Stimulated activated CD8-positive, alpha-beta memory T cell treated with anti-CD3 and anti-CD28 coated beads, Interleukin-15, amount 100 ng/mL, for 1 hour (primary cell): Measurements from ENCODE around the gene PCDHGA6.

Source experiments
- DNase-seq: peaks from one replicate; pipeline ENCODE4 v3.0.0-alpha.2; 2020; ENCODE audit warnings: low read depth

The PCDHGA6 gene

GRCh38 chr5:141419074-141419880 is 45.6 kb downstream of the PCDHGA6 start:
- DNase-seq: no peak

DNA sequence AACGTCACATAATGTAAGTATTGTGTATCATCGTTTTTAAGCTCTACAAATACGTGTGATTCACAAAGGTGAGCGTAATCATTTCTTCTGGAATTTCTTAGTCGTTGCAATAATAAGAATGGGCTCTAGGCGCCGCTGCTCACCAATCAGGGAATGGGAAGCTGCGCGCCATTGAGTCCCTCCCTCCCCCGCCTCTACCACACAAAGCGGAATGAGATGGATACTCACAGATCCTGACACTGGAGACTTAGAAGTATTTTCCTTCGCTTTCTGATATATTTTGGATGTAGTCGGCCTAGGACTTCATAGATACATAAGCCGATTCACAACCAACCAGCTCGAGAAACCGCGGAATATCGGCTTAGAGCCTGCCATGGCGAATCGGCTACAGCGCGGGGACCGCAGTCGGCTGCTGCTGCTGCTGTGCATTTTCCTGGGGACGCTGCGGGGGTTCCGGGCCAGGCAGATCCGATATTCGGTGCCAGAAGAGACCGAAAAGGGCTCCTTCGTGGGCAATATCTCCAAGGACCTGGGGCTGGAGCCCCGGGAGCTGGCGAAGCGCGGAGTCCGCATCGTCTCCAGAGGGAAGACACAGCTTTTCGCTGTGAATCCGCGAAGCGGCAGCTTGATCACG is 47.3 kb downstream of the PCDHGA6 start, which contains the start of gene PCDHGA11:
PCDHGA11 (plus strand) TSS at position 197 of the 634 bp plus-strand sequence; CDS start at position 374, 177 bp downstream.
- DNase-seq: no peak

- no peak for DNase-seq
Observed at GRCh38 chr5:141421489-141421855, 47.8 kb downstream of the PCDHGA6 start.

DNA sequence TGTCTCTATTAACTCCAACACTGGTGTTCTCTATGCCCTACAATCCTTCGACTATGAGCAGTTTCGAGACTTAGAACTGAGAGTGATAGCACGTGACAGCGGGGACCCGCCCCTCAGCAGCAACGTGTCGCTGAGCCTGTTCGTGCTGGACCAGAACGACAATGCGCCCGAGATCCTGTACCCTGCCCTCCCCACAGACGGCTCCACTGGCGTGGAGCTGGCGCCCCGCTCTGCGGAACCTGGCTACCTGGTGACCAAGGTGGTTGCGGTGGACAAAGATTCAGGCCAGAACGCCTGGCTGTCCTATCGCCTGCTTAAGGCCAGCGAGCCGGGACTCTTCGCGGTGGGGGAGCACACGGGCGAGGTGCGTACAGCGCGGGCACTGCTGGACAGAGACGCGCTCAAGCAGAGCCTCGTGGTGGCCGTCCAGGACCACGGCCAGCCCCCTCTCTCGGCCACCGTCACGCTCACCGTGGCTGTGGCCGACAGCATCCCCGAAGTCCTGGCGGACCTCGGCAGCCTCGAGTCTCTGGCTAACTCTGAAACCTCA is 49.1 kb downstream of the PCDHGA6 start:
- no peak for DNase-seq

DNA sequence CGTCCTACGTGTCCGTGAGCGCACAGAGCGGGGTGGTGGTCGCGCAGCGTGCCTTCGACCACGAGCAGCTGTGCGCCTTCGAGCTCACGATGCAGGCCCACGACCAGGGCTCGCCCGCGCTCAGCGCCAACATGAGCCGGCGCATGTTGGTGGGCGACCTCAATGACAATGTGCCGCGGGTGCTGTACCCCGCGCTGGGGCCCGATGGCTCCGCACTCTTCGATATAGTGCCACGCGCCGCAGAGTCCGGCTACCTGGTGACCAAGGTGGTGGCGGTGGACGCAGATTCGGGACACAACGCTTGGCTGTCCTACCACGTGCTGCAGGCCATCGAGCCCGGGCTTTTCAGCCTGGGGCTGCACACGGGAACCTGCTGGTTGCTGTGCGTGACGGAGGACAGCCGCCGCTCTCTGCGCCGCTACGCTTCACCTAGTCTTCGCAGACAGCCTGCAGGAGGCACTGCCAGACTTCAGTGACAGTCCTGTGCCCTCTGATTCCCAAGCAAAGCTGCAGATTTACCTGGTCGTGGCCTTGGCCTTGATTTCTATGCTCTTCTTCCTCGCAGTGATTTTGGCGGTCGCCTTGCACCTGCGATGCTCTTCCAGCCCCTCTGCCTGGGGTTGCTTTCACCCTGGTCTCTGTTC is 54.2 kb downstream of the PCDHGA6 start:
- no peak for DNase-seq
